Stimulated activated CD4-positive, alpha-beta T cell treated with anti-CD3 and anti-CD28 coated beads, Interleukin-1b, Interleukin-23, amount 100 ng/mL, for 4 hours (primary cell): ENCODE data around the gene CALHM1.

Experiments used
- DNase-seq, 2 donors: peaks; one replicate each; pipeline ENCODE4 v3.0.0-alpha.2; 2020; ENCODE audit warnings: low read depth in 2 of 2

CALHM1 gene

DNA sequence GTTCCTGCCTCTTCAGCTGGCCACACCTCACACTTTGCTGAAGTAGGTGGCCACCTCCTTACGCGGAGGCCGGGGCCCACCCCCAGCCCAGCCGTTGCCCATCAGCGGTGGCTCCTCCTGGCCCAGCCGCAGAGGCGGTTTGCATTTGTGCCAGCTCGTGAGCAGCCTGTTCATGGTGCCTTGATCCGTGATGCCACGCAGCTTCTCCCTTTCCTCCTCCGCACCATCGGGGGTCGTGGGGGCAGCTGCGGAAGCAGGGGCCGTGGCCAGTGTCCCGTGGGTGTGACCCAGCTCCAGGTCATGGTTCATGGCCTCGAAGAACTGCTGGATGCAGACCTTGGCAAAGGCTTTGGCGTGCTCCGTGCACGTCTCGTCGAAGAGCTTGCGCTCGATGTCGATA is 3.5 kb downstream of the CALHM1 start:
- DNase-seq: no peak

DNA sequence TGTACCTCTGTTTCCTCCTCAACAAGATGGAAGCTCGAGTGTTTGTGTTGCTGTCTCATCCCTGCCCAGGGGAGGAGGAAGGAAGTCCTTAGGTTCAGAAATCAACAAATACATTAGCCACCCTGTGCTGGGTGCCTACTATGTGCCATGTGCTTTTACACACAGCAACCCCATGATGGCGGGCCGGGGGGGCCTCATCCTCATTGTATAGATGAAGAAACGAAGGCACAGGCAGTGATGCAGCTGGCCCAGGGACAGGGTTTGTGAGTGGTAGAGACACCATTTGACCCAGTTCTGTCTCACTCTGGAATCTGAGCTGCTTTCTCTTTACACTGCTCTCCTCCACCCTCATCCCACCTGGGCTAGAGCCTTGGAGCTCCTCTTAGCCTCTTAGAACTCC is 4.7 kb downstream of the CALHM1 start:
- DNase-seq: no peak

- DNase-seq: no peak
These were observed 6.0 kb downstream of the CALHM1 start for GRCh38 chr10:103452506-103453230.

DNA sequence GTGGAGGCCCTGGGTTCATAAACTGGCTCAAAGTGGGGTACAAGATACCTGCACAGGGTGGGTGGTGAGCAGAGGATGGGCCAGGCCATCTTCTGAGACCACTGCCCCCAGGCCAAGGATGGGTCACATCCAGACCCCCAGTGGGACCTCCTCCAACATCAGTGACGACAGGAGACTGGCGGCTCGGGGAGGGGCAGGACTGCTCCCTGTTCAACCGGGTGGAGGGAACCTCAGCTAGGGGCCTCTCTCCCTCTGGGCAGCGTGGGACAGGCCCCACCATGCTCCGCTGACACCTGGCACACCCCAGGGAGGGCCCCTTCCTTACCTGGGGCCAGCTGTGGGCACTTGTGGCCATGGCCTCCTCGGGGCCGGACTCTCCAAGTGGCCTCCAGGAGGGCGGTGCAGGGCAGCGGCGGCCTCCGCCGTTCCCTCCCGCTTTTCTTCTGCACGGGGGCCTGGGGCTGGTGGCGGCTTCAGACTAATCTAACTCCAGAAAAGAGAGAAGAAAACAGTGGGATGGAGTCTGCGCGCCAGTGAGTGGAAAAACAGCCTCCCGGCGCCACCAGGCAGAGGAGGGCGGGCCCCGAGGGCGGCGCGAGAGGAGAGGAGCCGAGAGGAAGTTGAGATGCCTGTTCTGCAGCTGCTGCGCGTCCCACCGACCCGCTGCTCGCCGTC is 6.7 kb downstream of the CALHM1 start, which contains the start of gene CALHM2:
CALHM2 (minus strand) TSS at position 540 of the 675 bp plus-strand sequence. CDS start 2,429 bp downstream, outside the sequence.
- DNase-seq: peak; percentile 34 to 58

DNA sequence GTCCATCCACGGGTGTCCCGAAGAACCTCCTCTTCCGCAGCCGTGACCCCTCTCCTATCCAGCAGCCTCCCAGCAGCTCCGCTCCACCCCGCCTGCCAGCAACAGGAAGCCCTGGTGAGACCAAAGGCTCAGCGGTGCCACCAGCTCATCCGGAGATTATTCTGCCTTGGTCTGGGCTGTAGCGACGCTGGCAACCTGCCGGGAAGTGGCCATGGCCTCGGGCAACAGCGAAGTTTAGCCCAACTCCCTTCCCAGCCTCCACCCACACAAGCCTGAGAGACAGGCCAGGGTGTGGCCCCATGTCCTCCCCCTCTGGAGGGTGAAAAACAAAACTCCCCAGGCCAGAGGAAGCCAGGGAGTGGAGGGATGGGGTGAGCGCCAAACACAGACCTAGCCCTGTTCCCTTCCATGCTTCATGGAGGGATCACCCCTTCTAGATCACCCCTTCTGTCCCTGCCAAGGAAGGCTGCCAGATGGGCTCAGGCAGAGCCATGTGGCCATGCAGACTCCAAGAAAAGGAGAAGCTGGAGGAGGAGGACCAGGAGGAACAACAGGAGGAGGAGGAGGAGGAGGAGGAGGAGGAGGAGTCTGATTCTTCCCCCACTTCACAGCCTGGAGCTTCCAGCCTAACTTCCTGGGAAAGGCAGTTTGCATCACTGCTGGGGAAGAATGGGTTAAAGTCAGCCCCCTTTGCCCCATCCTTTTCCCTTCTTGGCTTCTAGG is 7.4 kb downstream of the CALHM1 start:
- DNase-seq: peak in 1 of 2 donors; percentile 30

GRCh38 chr10:103450201-103450695 is 8.5 kb downstream of the CALHM1 start:
- DNase-seq: no peak

- DNase-seq: no peak
These were observed 9.2 kb downstream of the CALHM1 start for GRCh38 chr10:103449208-103450144.

DNA sequence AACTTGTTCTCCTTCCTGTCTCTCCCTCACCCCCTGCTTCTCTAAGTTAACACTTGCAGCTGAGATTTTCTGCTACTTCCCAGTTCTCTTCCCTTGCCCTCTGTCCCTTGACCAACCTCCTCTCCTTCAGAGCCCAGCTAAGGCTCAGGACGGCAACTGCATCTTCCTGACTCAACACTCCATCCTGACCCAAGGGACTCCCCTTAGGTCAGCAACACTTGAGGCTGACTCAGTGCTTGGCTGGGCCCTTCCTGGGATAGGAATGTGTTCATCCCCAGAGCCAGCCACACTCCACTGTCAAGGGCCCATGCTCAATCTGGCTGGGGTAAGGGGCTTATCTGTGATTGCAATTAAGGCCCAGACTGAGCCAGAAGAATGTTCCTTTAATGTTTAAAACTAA is 10.0 kb downstream of the CALHM1 start:
- DNase-seq: no peak

GRCh38 chr10:103447187-103447586 is 11.5 kb downstream of the CALHM1 start:
- DNase-seq: no peak

DNA sequence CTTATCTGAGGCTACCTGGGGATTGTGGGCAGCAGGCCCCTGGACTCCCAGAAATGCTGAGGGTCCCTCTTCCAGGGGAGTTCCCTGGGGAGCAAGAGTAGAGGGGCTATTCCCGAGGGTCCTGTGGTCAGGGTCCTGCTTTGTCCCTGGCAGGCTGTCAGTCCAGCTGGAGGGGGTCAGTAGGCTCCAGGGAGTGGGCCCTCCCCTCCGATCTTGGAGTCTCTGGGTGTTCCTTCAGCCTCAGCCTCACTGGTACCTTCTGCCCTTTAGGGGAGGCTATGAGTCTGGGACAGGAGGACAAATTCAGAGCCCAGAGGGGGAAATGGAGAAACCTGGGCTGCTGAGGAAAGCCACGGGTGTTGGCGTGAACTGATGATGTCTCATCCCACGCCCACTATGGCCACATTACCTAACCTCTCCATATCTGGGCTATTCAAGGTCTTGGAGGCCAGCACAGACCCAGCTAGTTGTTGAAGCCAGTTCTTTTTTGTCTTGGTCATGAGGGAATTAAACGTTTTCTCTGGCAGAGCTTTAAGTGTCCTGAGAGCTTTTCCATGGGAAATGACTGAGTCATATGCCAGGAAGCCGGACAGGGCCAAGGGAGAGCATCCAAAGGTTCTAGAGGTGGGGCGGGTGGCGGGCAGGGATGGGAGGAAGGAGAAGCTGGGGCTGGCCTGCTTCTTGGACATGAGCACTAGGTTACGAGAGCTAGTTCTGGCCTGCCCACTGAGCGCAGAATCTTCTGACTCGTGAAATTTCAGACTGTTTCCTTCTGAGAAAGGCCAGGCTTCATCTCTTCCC is 12.7 kb downstream of the CALHM1 start:
- no peak for DNase-seq

DNA sequence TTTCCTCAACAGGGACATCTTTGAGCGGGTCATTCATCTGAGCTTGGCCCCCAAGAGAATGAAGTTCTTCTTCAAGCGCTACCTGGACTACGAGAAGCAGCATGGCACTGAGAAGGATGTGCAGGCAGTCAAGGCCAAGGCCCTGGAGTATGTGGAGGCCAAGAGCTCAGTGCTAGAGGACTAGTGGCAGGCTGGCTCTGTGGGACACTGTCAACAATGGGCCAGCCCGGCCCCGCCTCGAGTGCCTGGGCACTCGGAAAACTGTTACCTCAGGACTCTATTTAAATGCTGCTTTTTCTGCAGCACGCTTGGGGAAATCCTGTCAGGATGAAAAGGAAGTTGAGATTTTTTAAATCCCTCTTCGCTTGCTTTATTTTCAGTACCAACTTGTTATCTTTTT is 13.3 kb downstream of the CALHM1 start:
- no peak for DNase-seq

DNA sequence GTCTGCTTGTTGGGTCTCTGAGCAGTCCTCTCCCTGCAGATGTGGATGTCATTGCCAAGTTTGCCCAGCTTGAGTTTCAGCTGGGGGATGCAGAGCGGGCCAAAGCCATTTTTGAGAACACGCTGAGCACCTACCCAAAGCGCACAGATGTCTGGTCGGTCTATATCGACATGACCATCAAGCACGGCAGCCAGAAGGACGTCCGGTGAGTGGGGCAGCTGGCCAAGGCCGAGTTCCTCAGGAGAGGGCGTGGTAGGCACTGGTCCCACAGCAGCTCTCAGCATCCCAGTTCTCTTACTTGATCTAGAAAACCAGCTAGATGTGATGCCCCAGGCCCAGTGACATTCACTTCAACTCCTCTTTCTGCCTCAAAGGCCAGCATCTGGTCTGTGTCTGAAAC is 14.2 kb downstream of the CALHM1 start:
- no peak for DNase-seq

GRCh38 chr10:103443475-103444185 is 15.1 kb downstream of the CALHM1 start:
- no peak for DNase-seq

- DNase-seq: no peak
These were observed 16.7 kb downstream of the CALHM1 start for GRCh38 chr10:103442031-103442461.

- DNase-seq: no peak
These were observed 17.1 kb downstream of the CALHM1 start for GRCh38 chr10:103441611-103442010.

GRCh38 chr10:103441206-103441605 is 17.5 kb downstream of the CALHM1 start:
- no peak for DNase-seq

DNA sequence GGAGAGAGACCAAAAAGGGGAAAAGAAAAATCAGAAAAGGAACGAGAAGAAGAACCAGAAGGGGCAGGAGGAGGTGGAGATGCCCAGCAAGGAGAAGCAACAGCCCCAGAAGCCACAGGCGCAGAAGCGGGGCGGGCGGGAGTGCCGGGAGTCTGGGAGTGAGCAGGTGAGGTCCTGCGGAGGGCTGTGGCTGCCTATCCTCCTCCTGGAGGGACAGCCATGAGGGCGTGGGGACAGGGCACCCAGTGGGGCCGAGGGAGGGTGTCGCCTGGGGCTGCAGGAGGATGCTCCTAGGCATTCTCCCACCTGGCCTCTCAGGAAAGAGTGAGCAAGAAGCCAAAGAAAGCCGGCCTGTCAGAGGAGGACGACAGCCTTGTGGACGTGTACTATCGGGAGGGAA is 18.3 kb downstream of the CALHM1 start:
- DNase-seq: no peak

DNA sequence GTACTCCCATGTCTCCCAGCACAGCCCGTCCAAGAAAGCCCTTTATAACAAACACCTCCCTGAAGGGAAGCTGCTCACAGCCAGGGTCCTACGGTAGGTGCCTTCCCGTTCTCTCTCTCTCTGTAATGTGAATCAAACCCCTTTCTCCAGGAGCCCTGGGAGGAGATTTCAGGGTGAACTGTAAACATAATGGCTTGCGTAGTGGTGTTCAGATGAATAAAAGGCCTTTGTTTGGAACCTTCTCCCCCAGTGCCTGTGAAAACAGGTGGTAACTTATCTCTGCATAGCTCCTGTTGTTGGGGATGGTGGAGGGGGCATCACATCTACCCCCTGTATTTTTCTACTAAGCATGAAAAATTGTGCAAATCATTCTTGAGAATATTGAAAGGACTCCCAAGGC is 18.9 kb downstream of the CALHM1 start:
- DNase-seq: no peak

DNA sequence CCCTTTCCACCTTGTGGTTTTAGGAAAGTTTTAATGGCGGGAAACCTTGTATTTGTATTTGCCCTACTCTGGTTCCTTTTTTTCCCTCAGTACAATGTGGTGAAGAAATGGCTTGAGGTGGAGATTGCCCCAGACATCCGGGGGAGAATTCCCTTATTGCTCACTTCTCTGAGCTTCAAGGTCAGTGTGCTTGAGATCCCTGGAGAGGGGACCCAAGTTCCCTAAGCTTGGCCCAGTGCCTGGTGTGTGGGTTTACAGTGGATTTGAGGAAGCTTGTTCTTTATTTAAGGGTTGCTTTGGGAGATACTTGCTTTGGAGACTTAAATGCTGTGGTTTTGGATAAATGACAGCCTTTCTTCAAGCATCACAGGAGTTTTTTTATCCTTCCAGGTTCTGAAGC is 24.8 kb downstream of the CALHM1 start:
- no peak for DNase-seq

GRCh38 chr10:103431902-103432301 is 26.8 kb downstream of the CALHM1 start:
- DNase-seq: no peak
